ENCODE results near the gene DMRTB1.

DMRTB1 gene

DNA sequence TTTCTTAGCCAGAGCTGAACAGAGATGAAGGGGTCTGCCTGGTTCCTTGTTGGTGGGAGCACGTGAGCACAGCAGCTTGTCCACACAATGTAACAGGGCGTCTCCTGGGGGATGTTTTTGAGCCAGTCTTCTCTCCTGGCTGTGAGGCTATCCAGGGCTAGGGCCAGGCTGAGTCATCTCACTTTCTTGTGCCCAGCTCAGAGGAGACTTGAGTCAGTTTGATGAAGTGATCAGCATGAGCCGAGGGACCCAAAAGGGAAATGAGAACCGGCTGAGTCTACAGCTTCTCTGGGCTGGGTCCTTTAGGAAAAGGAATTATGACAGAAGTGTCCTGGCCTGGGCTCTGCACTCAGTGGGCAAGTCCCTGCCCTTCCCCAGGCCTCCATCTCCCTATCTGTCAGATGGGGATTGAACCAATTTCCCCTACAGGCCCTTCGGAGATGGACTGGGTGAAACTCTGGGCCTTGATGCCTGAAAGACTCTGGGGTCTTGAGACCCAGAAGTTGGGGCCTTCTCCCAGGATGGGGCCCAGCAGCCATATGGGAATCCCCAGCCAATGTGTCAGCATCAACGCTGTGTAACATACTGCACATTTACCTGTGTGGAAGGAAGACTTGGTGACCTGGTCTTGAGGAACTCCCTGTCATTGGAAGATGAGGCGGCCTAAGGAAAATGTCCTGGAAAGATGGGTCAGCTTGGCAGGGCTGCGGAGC lies 36.6 kb downstream of the DMRTB1 start:
- no peak for FAIRE-seq

DNA sequence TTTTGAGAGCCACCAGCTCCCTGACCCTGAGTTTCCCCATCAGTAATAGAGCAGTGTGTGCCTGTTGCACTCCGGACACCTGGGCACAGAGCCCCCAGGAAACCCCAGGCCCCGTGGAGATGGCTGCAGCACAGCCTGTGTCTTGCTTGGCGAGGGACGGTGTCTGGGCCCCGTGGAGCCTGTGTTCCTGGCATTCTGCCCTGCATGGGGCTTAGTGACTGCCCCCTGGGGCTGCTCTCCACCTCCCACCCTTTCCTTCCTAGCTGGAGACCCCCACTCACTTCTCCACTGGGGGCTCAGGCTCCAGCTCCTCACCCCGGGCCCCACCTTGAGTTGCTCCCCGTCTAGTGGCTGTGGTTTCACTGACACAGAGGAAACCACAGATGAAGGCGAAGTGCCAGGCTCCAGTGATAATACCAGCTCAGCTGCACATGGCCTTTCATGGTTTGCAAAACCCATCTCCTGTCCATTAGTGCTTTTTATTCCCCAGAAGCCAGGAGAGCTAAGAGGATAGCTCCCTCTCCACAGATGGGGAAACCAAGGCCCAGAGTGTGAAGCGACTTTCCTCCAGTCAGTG lies 39.4 kb downstream of the DMRTB1 start:
- no peak for FAIRE-seq

DNA sequence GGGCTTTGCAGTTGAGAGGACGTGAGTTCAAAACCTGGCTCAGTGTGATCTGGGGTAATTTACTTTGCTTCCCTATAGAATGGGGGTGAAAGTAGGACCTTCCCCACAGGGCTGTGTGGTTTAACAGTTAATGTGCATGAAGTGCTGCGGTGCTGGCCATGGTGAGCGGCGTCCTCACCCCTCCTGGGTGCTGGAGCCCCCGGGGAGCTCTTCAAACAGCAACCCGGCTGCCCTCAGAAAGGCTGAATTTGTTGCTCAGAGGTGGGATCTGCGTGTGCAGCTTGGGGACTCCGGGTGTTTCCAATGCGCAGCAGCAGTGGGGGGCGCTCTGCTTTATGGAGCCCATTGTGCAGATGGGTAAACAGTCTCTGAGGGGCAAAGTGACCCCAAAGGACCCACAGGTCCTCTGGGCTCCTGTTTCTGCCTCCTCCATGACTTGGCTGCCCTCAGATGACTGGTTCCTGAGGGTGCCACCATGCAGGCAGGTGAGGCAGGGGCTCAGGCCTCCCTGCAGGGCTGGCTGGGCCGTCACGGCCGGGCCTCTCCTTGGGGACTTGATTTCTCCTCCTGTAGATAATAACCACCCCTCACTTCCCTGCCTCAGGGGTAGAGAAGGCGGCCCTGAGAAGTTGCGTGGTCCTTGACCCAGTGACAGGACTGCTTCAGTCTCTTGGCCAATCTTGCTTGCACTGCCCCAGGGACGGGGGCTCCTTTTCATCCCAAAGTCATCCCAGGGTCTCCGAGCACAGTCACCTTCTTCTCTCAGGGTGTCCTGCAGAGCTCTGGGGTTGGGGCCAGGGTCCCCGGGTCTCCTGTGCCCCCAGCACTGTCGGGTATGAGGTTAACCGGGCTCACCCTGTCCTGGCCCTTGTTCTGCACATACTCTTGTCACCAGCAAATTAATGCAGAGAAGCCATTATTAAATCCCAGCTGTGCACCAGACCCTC lies 40.3 kb downstream of the DMRTB1 start:
- no peak for FAIRE-seq

DNA sequence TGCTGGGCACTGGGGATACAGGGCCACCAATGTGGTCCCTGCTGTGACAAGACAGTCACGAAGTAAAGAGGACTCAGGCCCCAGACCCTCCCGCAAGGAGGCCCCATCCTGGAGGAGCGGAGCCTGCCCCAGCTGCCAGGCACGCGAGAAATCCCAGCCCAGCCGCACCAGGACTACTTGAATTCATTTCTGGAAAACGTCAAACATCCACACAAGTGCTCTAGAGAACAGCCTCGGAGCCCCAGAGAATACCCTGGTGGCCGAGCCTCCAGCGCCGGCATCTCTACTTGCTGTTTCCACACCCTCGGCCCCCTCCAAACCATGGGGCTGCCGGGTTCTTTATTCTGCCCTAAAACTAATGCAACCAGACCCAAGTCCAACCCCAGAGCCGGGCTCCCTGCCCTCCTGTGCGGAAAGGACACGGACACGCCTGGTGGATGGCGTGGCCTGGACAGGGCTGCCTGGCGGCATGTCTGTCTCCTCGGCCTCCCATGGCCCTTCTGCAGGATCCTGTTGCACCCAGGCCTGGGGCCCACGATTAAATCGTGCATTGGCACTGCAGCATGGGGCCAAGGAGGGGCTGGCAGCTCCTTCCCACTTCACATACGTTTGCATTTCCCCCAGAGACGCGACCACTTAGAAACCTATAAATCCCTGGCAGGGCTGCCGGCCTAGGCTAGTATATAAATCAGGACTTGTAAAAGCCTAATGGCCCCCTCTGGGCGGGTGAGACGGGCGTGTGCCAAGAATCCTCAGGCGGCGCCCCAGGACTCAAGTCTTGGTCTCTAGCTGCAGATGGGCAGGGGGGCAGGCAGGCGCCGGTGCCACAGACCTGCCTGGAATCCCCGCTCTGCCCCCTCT lies 41.2 kb downstream of the DMRTB1 start:
- FAIRE-seq = no peak

DNA sequence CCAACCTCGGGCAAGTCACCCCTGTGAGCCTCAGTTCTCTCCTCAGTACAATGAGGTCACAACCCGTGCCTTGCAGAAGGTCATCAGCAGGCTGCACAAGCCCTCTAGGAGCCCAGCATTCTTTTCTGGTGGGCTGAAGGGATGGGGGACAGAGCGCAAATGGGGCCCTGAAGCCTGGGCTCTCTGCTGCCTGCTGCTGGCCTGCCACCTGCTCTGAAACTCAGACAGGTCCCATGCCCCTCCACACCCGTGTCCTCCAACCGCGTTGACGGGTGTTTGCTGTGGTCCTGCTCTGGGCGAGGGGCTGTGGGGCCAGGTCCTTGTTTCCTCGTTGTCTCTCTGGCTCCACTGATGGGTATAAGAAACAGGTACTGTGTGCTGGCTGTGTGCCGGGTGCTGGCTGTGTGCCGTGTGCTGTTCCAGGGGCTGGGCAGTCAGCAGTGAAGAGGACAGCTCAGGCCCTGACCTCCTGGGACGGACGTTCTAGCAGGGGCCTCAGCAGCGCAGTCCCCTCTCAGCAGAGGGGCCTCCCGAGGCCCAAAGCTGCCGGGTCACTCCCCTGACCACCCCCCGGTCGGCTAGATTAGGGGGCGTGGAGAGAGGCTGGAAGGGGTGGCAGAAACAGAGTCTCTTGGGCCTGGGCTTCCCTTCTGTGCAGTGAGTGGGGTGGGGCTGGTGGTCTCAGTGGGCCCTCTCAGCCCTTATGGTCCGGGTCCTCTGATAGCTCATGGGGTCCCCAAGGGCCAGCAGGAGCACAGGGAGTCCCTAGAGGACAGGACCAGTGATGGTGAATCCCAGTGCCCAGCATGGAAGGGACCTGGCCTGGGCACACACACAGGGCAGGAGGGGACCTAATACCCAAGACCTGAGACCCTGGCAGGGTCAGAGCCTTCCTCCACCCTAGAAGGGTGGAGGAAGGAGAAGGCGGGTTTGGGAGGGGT lies 42.1 kb downstream of the DMRTB1 start:
- no peak for FAIRE-seq

DNA sequence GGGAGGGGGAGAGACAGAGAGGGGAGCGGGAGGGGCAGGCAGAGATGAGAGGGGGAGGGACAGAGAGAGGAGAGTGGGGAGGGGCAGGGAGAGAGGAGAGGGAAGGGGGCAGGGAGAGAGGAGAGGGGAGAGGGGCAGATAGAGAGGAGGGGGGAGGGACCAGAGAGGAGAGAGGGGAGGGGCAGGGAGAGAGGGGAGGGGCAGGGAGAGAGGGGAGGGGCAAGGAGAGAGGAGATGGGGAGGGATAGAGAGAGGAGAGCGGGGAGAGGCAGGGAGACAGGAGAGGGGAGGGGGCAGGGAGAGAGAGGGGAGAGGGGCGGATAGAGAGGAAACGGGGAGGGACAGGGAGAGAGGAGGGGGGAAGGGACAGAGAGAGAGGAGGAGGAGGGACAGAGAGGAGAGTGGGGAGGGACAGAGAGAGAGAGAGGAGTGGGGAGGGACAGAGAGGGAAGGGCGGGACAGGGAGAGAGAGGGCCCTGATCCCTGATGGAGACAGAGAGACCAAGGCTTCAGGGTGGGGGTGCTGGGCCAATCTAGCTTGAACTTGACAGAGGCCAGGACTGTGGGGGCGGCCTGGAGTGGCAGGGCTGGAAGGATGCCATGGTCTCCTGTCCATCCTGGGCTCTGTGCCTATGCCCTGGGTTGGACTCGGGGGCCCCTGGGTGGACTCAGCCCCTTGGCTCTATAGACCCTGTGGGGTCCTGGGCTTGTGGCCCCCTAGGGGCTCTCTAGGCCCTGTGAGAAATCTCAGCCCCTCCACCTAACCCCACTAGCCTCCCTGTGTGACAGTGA lies 43.6 kb downstream of the DMRTB1 start:
- FAIRE-seq = no peak

DNA sequence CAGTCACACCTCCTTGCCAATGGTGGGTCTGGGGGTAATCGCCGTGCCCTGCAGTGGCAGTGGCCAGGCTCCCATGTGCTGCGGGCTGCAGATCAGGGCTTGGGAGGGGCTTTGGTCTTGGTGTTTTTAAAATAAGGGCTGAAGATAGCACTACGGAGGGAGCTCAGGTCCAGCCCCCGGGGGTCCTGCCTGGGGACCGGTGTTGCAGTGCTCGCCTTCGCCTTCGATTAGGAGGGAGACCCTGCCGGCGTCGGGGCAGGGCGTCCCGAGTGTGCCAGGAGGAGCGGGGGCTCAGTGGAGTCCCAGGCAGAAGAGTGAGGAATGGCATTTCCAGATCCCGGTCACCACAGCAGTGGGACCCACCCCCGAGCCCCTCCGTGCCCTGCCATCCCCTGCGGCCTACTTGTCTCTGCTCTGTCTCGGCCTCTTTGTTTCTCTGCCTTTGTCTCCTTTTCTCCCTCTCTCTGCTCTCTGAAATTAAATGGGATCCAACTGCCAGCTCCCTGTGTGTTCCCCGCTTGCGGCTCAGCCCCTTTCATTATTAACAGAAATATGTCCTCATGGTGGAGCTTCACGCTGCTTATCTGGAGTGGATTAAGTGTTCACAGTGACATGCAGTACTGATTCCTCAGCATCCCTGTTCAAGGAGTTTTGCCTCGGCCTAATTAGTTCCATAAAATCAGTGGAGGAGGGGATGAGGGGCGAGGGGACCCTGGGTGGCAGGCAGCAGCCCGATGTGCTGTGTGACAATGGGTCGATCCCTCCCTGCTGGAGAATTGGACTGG lies 44.4 kb downstream of the DMRTB1 start:
- FAIRE-seq = no peak

DNA sequence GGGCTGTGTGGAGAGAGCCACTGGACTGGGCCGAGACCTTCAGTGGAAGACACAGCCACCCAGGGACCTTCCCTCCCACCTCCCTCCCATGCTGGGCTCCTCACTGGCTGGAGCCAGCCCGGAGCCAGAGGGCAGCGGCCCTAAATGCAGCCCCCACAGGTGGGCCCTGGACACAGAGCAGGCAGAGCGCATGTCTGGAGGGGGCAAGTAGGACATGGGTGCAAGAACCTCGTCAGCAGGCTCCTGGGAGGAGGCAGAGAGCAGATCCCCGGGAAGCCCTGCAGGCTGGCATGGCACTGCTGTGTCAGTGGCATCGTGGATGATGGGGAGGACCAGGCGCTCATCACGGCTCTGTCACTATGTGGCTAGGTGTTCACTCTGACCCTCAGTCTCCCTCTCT lies 45.7 kb downstream of the DMRTB1 start:
- no peak for FAIRE-seq

DNA sequence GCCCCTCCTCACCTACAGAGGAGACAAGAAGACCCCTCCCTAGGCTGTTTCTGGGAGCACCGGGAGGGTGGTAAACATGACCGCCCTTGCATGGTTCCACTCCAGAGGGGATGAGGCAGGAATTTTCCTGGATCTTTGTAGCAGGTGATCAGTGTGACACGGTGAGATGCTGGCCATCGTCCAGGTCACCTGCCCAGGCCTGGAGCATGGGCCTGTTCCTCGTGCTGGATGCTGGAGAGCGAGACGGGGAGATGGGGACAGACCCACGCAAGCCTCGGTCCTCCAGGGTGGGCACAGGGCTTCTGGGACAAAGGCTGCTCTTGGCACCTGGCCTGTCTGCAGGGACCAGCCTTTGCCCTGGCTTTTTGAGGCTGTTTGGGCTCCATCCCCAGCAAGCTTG lies 46.2 kb downstream of the DMRTB1 start:
- no peak for FAIRE-seq

DNA sequence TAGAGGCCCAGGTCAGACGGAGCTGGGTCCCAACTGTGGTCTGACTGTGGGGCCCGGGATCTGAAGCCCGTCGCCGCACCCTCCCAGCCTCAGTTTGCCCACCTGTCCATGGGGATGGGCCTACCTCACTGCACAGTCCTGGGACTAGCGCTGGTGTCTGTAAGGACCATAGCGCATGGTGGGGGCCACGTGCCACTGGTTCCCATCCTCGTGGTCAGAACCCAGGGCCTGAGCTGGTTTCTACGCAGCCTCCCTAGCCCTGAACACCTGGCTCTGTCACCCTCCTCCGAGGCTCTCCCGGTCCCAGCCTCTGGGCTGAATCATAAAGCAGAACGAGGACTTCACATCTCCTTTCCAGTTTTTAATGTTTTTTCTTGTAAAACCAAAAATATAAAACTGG lies 46.7 kb downstream of the DMRTB1 start:
- FAIRE-seq = no peak

DNA sequence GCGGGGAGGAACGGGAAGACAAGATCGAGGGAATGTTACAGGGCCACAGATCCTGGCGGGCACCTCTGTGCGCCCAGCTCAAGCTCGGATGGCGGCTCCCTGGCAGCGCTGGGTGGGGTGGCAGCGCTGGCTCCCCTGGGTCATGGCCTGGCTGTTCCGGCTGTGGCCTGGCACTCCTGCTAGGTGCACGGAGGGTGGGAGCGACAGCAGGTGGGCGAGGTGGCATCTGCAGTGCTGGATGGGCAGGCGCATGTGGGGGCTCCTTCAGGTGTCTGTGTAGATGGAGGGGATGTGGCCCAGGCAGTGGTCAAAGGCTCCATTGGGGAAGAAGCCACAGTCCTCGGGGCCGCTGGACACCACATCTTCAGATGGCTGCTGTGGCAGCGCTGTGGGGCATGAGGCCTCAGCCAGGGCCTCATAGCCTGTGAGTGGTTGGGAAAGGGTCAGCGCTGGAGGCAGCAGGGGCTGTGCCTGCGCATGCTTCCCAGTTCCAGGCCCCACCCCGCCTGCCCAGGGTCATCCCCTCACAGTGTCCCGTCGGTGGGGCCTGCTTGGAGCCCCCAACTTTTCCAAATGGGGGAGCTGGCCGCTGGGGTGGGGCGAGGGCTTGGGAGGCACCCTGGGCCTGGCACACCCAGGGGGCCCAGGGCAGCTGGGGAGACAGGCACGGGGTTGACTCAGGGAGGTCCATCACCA lies 47.3 kb downstream of the DMRTB1 start:
- no peak for FAIRE-seq

DNA sequence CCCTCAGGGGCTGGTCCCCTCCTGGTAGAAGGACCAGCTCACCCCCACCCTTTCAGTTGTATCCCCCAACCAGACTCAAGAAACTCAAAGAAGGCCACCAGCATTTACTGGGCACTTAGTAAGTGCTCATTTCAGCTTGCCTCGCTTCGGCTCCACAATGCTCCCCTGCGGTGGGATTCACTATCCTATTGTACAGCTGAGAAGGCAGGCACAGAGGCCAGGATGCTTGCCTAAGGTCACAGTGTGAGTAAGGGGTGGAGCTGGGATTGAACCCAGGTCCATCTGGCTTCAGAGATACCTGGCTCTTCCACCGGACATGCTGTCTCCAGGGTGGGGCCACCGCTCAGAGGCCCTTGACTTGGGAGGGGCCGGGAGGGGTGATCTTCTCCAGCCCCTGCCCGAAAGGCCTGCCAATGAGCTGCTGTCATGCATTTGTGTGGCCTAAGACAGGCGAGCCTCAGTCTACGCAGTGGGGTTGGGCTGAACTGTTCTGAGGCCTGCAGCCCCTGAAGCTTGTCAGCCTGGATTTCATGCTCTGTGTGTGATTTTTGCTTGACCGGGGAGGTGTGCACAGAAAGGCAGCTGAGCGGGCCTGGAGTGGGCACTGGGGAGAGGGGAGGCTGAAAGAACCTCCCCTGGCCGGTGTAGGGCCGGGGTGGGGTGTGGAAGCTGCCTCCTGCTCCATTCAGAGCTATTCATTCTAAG lies 48.1 kb downstream of the DMRTB1 start:
- no peak for FAIRE-seq

DNA sequence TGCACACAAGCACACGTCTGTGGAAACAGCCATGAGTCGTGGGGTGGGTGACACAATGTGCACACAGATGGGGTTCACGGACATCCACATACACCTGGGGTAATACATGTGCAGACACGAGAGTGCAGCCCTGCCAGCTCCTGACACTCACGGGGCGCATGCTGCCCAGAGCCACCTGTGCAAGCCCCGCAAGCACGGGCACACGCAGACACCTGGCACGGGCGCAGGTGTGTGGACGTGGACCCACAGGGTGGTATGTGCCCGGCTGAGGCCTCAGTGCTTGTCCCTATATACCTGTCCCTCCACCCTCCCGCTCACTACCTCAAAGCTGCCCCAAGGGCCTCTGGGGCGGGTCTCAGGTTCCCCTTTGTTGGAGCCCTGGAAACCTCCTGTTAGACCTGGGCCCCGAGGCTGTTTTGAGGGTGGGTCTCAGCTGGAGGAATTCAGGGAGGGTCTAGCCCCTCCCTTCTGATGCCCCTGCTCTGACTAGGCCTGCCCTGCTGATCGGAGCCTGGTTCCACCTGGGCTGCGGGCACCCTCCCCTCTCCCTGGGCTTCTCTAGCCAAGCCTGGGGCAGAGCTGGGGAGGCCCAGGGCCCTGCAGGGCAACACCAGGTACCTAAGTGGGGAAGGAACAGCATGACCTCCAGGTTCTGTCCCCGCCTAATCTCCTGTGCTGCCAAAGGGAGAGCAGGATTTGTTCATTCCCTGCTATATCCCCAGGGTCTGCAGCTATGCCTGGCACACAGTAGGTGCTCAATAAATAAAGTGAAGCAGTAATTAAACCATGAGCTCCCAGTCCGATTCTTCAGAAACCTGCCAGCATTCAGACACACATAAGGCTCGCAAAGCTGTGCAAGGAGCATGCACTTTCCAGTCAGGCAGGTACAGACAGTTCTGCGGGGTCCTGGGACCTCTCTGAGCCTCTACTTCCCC lies 49.1 kb downstream of the DMRTB1 start:
- FAIRE-seq = no peak

DNA sequence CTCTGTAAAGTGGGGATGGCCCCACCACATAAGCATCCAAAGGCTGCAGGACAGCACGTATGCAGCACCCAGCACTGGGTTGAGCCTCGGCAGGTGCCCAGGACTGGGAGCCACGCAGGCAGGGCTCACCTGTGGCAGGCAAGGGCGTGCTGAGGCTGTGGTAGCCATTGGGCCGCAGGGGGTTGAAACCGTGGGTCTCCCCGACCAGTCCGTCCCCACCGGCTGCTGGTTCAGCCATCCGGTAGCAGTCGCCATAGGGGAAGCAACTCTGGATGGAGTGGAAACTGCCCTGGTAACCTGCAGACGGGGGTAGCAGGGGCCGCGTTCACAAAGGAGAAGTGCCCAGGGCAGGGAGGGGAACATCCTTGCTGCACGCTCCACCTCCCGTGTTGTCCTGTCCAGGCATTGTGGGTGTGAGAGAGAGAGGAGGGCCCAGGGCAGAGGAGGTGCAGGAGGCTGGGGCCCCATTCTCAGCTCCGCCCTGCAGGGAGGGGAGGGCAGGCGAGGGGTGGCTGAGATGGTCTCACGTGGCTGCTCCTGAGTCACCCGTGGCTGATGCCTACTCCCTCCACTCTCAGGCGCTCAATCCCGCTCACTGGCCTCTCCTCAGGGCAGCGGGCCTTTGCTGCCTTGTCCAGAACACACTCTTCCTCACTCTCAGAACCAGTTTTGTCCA lies 49.9 kb downstream of the DMRTB1 start:
- FAIRE-seq = no peak

DNA sequence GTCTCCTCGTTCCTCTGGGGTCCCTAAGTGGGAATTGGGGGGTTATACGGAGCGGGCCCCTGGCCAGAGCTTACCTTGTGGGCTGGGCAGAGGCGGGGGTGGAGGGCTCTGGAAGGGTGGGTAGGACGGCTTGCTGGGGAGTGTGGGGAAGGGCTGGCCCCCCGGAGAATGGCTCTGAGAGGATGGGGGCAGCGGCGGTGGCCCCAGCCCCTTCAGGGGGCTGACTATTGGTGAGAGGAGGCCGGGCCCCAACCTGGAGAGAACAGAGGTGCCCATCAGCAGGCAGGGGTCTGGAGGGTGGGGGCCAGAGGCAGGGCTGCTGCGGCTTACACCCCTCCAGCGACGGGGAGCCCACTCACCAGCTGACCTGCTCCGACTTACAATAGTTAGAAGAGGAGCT lies 50.6 kb downstream of the DMRTB1 start:
- FAIRE-seq = no peak

DNA sequence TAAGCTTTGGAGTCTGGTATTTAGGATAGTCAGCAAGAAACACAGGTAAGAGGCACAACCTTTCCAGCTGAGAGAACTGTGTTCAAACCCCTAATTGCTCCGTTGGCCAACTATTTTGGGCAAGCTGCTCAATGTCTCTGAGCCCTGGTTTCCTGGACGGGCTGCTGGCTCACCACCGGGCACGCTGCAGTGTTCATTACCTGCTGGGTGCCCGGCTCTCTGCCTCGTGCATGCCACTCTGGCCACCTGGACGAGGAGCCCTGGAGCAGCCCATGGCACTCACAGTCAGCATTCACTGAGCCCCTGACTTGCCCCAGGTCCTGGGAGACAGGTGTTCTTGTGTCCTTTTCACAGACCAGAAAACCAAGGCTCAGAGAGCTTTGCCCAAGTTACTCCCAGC lies 51.0 kb downstream of the DMRTB1 start:
- no peak for FAIRE-seq
